DOHH2 (cell line): Measurements from ENCODE around the gene RNF123.

Source experiments
- H3F3A ChIP-seq: fragments of 200-600 bp; sonication (generic), shearing (Covaris generic); 2 replicates; pipeline ENCODE4 v1.6.0; 2016; ENCODE audit warnings: antibody characterized with exemption, mild to moderate bottlenecking; ENCODE audit not compliant: control insufficient read depth, insufficient read depth
- H3K27ac ChIP-seq: fragments of 200-600 bp; sonication (generic); 2 replicates; pipeline ENCODE4 v1.5.1; 2014; ENCODE audit warnings: low read depth, mild to moderate bottlenecking, low read length, moderate library complexity
- H3K27me3 ChIP-seq: fragments of 200-600 bp; sonication (generic); 2 replicates; pipeline ENCODE4 v1.6.1; 2014; ENCODE audit warnings: mild to moderate bottlenecking, low read length, mixed read lengths; ENCODE audit not compliant: control insufficient read depth
- H3K36me3 ChIP-seq: fragments of 200-600 bp; sonication (generic); 2 replicates; pipeline ENCODE4 v1.6.1; 2014; ENCODE audit warnings: mild to moderate bottlenecking, low read length, moderate library complexity, mixed read lengths; ENCODE audit not compliant: control insufficient read depth
- H3K4me1 ChIP-seq: fragments of 200-600 bp; sonication (generic); 2 replicates; pipeline ENCODE4 v1.6.1; 2014; ENCODE audit warnings: mild to moderate bottlenecking, low read length, mixed read lengths; ENCODE audit not compliant: control insufficient read depth
- H3K4me2 ChIP-seq: fragments of 200-600 bp; sonication (generic); 2 replicates; pipeline ENCODE4 v1.6.0; 2014; ENCODE audit warnings: mild to moderate bottlenecking, low read length, moderate library complexity
- H3K4me3 ChIP-seq: fragments of 200-600 bp; sonication (generic); 2 replicates; pipeline ENCODE4 v1.5.1; 2014; ENCODE audit warnings: mild to moderate bottlenecking, low read length, mixed read lengths
- H3K79me2 ChIP-seq: fragments of 200-600 bp; sonication (generic); 2 replicates; pipeline ENCODE4 v1.6.1; 2014; ENCODE audit warnings: mild to moderate bottlenecking, low read length, mixed read lengths; ENCODE audit not compliant: control insufficient read depth
- H3K9me2 ChIP-seq: fragments of 200-600 bp; sonication (generic); replicated peaks from 2 replicates; pipeline ENCODE4 v1.6.1; 2014; ENCODE audit warnings: mild to moderate bottlenecking, low read length, mixed read lengths; ENCODE audit not compliant: control insufficient read depth
- H3K9me3 ChIP-seq: fragments of 200-600 bp; sonication (generic); 2 replicates; pipeline ENCODE4 v1.6.1; 2014; ENCODE audit warnings: antibody characterized with exemption, low read length, mixed read lengths; ENCODE audit not compliant: control insufficient read depth, insufficient read depth
- H4K20me1 ChIP-seq: fragments of 200-600 bp; sonication (generic); 2 replicates; pipeline ENCODE4 v1.6.0; 2014; ENCODE audit warnings: low read depth, mild to moderate bottlenecking, antibody characterized with exemption, low read length, moderate library complexity; ENCODE audit not compliant: control insufficient read depth, insufficient read depth
- CTCF ChIP-seq: fragments of 200-600 bp; sonication (generic); IDR thresholded peaks from one replicate; pipeline ENCODE4 v1.5.1; 2014; ENCODE audit warnings: antibody characterized with exemption, mild to moderate bottlenecking, low read depth, low read length; ENCODE audit not compliant: poor library complexity, severe bottlenecking
- EZH2phosphoT487 ChIP-seq: fragments of 200-600 bp; sonication (generic); IDR thresholded peaks from 2 replicates; pipeline ENCODE4 v1.6.1; 2017; ENCODE audit warnings: borderline replicate concordance, mild to moderate bottlenecking, antibody characterized with exemption, low read length, moderate library complexity, mixed read lengths

RNF123 gene

GRCh38 chr3:49757197-49757596, 67.8 kb downstream of the RNF123 start:
- no peaks in the 10 kb centered on the region for H3K4me1 ChIP-seq
- no peak overlapping the region for H3K4me2 ChIP-seq
- no peak for TF ChIP-seq EZH2phosphoT487
- no peak for TF ChIP-seq CTCF
- H3K79me2 ChIP-seq: peaks cover 90% of the 10 kb centered on the region
- H3K27me3 ChIP-seq: no peaks in the 10 kb centered on the region
- H3K9me3 ChIP-seq: no peaks in the 10 kb centered on the region
- H3F3A ChIP-seq: 0 out of 2 replicates have a peak, but pooled peaks cover 2% of the 10 kb centered on the region
- H3K4me3 ChIP-seq: no peak overlapping the region
- H3K36me3 ChIP-seq: no peaks in the 10 kb centered on the region; the same call in 1 of the 2 replicates
- H3K9me2 ChIP-seq: no peaks in the 10 kb centered on the region
- H4K20me1 ChIP-seq: no peaks in the 10 kb centered on the region
- H3K27ac ChIP-seq: no peak overlapping the region

- Histone ChIP-seq H3K27me3 (no peaks in the 10 kb centered on the region), H3K4me3 (no peak overlapping the region), H3F3A (0 out of 2 replicates have a peak, but pooled peaks cover 2% of the 10 kb centered on the region), H3K79me2 (peaks cover 83% of the 10 kb centered on the region), H3K36me3 (no peaks in the 10 kb centered on the region; the same call in 1 of the 2 replicates), H3K9me2 (no peaks in the 10 kb centered on the region), H4K20me1 (no peaks in the 10 kb centered on the region), H3K4me1 (no peaks in the 10 kb centered on the region), H3K27ac (no peak overlapping the region), H3K9me3 (no peaks in the 10 kb centered on the region), H3K4me2 (no peak overlapping the region)
- TF ChIP-seq CTCF (no peak), EZH2phosphoT487 (no peak)
Measured at GRCh38 chr3:49759226-49759625, 69.9 kb downstream of the RNF123 start.

DNA sequence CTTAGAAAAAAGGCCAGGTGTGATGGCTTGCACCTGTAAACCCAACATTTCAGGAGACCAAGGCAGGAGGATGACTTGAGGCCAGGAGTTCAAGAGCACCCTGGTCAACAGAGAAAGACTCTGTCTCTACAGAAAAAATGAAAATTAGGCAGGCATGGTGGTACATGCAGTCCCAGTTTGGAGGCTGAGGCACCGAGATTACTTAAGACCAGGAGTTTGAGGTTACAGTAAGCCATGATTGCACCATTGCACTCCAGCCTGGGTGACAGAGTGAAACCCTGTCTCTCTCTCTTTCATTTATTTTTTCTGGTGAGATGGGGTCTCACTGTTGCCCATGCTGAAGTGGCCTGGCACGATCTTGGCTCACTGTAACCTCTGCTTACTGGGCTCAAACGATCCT, 72.3 kb downstream of the RNF123 start:
- no peak overlapping the region for H3K4me2 ChIP-seq
- H3K79me2 ChIP-seq: peaks cover 81% of the 10 kb centered on the region
- no peaks in the 10 kb centered on the region for H3K27me3 ChIP-seq

More for the DNA sequence above, 72.3 kb downstream of the RNF123 start:
- 0 out of 2 replicates have a peak, but pooled peaks cover 2% of the 10 kb centered on the region for H3F3A ChIP-seq
- H3K9me2 ChIP-seq: no peaks in the 10 kb centered on the region
- no peaks in the 10 kb centered on the region; the same call in 1 of the 2 replicates for H3K36me3 ChIP-seq
- H3K27ac ChIP-seq: no peak overlapping the region
- no peak overlapping the region for H3K4me3 ChIP-seq
- no peaks in the 10 kb centered on the region for H3K4me1 ChIP-seq
- TF ChIP-seq EZH2phosphoT487: no peak
- no peak for TF ChIP-seq CTCF
- no peaks in the 10 kb centered on the region for H3K9me3 ChIP-seq
- H4K20me1 ChIP-seq: no peaks in the 10 kb centered on the region
